Femur (tissue), 1 donor: ENCODE measurements around the gene NOVA1.
"Not testable (repeated sequence)": the region's sequence is repeated elsewhere in the genome, so short reads cannot be mapped to it uniquely, and the experiment has no call there.

ENCODE experiments used
- DNase-seq: peaks from one replicate; pipeline ENCODE4 v3.0.0-alpha.2; 2017

NOVA1 gene, protein sequence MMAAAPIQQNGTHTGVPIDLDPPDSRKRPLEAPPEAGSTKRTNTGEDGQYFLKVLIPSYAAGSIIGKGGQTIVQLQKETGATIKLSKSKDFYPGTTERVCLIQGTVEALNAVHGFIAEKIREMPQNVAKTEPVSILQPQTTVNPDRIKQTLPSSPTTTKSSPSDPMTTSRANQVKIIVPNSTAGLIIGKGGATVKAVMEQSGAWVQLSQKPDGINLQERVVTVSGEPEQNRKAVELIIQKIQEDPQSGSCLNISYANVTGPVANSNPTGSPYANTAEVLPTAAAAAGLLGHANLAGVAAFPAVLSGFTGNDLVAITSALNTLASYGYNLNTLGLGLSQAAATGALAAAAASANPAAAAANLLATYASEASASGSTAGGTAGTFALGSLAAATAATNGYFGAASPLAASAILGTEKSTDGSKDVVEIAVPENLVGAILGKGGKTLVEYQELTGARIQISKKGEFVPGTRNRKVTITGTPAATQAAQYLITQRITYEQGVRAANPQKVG

DNA sequence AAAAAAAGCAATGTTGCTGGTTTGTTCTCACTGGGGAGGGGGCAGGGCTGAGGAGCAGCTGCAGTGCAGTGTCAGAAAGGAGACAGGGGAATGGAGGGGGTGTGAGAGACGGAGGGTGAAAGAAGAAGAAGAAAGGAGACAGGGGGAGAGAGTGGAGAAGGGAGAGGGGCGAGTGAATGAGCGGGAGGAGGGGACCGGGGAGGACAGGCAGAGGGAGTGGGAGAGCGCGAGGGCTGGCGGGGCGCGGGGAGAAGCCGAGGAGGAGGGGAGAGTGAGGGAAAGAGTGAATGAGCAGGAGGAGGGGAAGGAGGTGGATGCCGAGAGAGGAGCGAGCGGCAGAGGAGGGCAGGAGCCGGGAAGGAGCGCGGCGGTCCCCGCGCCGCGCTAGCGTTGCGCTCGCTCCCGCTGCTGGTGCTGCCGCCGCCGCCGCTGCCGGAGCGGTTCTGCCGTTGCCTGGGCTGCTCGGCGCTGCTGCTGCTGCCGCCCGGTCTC, at the start of gene NOVA1:
Gene NOVA1 (minus strand): TSS at position 445 of the 492 bp plus-strand sequence. CDS start 597 bp downstream, outside the sequence.
- no peak for DNase-seq

DNA sequence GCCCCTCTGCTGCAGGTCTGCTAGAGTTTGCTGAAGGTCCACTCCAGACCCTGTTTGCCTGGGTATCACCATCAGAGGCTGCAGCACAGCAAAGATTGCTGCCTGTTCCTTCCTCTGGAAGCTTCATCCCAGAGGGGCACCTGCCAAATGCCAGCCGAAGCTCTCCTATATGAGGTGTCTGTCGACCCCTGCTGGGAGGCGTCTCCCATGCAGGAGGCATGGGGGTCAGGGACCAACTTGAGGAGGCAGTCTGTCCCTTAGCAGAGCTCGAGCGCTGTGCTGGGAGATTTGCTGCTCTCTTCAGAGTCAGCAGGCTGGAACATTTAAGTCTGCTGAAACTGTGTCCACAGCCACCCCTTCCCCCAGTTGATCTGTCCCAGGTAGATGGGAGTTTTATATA, 47.2 kb upstream of the NOVA1 start:
- DNase-seq = not testable (repeated sequence)

DNA sequence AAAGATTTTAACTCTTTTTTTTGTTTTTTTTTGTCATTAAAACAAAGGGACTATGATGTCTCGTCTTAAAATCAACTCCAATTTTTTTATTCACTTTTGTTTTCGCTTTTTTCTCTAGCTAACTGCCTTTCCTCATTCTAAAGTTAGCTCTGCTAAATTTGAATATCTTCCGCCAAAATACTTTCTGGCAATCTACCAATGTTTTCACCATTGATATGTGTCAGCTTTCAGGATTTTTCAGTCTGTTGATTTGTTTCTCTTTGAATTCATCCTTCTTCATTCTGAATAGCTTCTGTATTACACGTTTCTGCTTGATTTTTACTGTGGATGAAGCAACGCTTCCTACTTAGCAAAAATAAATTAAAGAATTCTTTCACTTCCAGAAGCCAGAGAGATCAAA, 38.7 kb upstream of the NOVA1 start:
- DNase-seq = no peak

DNA sequence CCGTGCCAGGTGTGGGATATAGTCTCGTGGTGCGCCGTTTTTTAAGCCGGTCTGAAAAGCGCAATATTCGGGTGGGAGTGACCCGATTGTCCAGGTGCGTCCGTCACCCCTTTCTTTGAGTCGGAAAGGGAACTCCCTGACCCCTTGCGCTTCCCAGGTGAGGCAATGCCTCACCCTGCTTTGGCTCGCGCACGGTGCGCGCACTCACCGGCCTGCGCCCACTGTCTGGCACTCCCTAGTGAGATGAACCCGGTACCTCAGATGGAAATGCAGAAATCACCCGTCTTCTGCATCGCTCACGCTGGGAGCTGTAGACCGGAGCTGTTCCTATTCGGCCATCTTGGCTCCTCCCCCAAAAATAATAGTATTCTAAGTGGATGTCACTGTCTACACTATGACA, 37.1 kb upstream of the NOVA1 start:
- not testable (repeated sequence) for DNase-seq

DNA sequence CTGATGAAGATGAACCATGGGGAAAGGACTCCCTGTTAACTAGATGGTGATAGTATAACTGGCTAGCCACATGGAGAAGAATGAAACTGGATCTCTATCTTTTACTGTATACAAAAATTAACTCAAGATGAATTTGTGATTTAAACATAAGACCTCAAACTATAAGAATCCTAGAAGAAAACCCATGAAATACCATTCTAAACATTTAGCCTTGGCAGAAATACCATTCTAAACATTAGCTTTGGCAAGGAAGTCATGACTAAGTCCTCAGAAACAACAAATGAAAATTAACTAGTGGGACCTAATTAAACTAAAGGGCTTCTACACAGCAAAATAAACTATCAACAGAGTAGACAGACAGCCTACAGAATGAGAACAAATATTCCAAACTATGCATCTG, 28.4 kb upstream of the NOVA1 start:
- no peak for DNase-seq

DNA sequence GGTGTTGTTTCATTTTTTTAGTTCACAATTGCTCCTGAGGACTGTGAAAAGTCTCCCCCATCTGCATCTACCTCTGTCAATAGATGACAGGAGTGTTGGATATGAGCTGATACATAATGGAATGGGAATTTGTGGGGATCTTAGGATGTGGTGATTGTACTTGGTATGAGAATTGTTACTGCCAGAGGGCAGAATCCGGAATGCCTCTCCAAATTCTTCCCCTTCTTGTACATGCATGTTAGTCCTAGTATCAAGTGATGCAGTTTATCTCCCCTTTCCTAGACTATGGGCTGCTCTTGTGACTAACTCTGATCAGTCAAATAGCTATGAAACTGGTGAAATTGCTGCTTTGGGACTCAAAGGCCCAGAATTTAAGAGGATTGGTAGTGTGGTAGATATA, 24.8 kb upstream of the NOVA1 start:
- DNase-seq = no peak

DNA sequence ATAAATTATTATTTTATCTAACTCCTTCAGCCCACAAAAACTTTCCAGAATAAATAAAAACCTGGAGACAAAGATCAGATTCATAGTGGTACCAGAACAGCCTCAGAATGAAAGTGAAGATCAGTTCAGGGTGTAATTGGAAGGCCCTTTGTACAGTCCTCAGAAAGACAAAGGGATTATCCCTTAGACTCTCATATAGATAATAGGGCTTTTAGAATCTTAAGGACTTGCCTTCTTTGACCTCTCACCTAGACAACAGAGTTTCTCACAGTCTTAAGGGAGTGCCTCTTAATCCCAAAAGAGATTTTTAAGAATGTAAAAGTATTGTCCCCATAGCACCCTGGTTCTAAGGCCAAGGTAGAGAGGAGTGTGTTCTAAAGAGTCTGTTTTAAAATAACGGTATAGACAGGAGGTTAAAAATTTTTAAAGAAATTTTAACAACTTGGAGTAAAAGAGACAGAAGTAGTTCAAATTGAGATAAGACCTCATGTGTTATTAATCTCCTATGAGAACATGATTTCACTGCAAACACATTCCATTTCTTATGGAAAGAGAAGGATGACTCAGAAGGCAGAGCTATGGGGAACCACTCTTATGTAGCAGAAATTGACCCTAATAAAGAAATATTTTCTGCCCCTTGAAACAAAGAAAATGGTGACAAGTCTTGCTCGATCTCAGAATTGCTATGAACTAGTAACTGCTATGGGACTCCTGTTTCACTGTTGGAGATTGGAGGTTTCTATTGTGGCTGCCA, 24.2 kb upstream of the NOVA1 start:
- DNase-seq = no peak

DNA sequence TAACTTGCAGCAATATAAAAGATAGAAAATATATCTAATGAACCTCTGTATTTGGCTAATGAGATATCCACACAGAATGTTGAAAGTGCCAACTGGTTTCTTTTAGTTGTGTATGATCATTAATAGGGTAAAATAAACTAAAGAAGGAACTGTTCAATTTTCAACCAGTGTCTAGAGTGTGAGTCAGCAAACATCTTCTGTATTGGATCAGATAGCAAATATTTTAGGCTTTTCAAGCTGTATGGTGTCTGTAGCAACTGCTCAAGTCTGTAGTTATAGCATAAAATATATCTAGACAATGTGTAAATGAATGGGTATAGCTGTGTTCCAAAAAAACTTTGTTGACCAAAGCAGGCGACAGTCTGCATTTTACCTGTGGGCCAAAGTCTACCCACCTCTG, 23.5 kb upstream of the NOVA1 start:
- DNase-seq = no peak

DNA sequence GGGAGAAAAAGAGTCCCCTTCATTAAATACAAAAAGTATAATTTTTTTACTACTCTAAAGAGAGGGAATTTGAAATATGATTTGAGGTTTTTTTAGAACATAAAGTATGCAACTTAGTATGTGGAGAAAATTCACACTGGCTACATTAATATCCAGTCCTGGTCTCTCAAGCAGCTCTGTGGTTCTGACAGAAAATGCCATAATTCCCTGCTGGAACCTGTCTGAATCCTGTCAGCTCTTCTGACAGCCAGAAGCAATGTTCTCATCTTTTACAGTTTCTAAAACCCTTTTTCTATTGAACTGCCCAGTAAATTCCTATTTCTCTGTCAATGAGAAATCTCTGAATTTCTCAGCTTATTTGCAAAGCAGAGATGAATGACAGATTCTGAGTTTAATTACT, 13.4 kb upstream of the NOVA1 start:
- no peak for DNase-seq

DNA sequence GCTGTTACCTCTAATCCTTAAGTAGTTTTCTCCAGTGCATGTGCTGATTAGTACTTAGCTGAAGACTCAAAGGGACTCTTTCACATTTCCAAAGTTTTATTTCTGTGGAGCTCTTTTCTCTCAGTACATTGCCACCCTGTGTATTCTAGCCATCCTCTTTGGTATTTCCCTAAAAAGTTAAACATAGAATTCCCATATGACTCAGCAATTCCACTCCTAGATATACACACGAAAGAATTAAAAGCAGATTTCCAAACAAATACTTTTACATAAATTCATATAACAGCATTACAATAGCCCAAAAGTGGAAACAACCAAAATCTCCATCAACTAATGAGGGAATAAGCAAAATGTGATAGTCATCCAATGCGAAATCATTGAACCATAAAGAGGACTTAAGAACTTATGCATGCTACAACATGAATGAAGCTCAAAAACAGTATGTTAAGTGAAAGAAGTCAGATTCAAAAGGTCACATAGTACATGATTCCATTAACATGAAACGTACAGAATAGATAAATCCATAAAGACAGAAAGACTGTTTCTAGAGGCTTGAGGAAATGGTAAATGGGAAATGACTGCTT, 9.0 kb upstream of the NOVA1 start:
- DNase-seq = no peak

DNA sequence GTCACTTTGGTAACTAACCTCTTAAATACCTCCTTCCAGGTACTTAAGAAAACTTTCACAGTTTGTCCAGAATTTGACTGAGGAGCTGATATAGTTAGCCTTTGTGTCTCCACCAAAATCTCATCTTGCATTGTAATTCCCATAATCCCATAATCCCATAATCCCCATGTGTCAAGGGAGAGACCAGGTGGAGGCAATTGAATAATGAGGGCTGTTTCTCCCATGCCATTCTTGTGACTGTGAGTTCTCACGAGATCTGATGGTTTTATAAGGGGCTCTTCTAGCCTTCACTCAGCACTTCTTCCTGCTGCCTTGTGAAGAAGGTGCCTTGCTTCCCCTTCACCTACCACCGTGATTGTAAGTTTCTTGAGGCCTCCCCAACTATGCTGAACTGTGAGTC, 7.8 kb upstream of the NOVA1 start:
- DNase-seq = no peak

DNA sequence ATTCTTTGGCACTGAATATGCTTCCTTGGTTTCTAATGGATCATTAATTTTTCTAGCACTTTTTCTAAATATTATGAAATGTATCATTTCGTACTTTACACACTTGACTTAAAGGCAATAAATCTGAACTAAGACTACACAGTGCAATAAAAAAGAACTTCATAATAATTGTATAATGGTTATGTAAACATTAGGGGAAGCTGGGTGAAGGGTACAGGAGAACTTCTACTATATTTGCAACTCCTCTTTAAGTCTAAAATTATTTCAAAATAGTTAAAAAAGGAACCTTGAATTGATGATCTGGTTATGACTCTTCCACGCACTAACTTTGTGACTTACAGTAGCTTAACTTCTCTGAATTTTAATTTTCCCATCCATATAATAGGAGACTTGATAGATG, 5.1 kb upstream of the NOVA1 start:
- DNase-seq = no peak

DNA sequence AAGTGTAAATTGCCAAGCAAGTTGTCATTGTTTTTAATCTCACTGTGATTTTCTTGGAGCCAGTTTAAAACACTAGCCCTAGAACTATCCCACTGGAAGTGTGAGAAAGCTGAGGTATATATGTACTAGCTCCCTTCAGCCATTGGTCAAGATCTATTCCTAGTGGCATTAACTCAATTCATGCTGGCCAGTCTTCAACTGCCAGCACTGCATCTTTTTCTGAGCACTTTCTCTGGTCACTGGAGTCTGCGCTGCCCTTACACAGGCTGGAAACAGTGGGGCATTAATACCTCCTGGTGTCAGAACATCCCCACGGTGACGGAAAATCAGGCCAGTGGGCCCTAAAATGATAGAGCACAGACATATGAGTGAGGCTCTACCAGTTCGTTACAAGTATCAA, 4.0 kb upstream of the NOVA1 start:
- DNase-seq = no peak

DNA sequence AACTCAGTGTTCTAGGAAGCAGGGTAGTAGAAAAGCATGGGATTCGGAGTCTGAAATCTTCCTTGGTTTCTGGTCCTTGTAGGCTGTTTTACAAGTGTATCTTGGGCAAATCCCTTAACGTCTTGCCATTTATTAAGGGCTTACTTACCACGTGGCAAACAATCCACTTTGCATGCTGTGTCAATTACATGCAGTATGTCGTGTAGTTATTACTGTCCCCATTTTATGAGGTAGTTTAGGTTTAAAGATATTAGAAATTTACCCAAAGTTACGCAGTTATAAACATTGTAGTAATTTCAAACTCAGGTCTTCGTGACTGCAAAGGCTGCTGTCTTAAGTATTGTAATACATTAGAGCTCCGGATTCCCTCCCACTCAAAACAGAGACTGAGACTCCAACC, 1.5 kb upstream of the NOVA1 start:
- DNase-seq = no peak

DNA sequence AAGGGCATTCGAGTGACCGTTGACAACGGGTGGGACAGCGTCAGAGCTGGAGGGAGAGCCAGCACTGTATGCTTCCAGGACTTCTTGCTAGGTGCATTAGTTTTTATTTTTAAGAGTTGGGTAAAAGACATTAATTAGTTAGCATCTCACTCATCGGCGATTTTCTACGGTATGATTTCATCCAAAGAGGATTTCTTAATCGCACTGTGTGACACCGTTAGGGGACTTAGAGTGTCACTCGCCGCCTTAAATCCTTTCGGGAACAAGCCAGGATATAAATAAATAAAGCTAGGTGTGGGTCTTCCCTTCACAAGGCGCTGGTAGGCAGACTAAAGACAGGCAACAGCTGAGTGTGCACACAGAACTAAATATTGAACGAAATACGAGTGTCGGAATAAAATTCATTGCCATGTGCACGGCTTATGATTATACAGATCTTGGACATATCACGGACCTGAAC, 869 bp upstream of the NOVA1 start:
- DNase-seq = no peak

DNA sequence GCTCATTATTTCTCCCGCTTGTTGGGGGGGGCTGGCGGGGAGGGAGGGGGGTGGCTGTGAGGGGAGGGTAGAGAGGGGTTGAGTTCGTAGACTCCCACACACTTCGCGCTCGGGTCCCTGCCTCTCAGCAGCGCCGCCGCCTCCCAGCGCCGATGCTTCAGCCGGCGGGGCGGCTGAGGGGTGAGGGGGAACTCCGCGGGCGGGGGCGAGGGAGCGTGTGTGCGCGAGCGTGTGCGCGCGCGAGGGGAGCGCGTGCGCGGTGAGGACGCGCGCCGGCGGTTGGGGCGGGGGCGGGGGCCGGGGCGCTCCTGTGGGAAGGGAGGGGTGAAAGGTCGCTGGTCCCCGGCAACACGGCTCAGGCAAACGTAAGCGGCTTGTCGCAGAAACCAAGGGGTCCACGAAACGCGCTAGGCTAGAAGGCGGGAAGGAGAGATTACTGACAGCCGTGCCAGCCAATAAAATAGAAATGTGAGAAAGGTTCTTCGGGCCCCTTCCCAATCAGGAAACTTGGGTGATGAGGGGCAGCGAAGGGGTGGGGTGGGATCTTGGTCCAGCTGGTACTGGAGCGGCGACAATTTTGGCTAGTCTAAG, 343 bp upstream of the NOVA1 start:
- DNase-seq = peak; percentile 96

DNA sequence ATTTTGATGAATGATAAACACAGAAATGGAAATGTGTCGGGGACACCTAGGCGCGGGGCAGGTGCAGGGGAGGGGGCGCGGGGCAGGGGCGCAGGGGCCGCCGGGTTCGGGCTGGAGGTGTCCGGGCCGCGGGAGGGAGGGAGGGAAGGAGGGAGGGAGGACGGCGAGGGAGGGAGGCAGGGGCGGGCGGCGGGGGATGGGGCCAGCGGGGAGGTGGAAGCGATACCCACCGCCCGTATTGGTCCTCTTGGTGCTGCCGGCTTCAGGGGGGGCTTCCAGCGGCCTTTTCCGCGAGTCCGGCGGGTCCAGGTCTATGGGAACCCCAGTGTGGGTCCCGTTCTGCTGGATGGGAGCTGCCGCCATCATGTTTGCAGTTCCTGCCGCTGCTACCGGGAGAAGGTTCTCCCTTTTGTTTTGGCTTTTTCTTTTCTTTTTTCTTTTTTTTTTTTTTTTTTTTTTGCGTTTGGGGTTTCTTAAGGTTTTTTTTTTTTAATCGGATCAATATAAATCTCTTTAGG, 703 bp downstream of the NOVA1 start:
- peak; percentile 63 for DNase-seq

DNA sequence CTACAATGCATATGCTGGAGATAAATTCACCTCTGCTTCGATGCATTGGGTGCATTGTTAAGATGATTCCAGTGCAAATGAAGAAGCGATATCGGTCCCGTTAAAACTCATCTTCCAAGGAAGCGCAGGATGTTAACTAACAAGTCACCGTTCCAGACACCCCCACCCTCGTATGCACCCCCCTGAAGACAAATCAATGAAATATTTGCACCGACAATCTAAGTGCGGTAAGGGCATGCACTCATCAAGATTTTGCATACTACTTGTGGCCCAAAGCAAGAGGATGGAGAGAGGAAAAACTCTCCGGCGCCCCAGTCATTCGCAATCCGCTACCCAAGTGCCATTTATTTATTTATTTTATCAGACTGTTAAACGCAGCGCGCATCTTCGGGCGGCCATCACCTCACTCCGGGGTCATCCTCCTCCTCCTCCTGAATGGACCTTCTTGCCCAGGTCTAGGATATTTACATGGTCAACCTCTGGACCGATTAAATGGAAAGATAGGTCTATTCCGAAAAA, 1.2 kb downstream of the NOVA1 start:
- peak; percentile 32 for DNase-seq

DNA sequence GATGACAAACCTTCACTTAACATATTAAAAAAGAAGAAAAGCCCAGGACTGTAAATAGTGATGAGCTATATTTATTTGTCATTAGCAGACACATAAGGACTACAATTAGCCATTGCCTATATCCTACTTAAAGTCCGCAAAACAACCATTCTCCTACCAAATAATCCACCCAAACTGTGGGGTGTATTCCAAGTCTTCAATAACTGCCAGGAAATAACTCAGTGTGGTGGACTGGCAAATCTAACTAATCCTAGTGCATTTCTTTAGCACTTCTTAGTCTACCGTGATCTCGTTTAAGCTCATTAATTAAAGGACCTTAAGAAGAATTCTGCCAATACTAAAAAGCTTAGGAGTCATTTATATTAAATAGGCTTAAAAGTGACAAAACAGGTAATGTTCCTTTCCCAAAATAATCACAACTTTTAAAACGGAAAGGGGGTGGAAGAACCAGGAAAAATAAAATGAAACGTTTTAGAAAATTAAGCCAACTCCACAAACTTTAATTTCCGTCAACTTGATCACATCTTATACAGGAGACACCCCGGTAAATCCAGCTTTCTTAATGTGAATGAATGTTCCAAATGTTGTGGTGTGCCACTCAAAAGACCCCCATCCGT, 1.8 kb downstream of the NOVA1 start:
- DNase-seq = no peak

DNA sequence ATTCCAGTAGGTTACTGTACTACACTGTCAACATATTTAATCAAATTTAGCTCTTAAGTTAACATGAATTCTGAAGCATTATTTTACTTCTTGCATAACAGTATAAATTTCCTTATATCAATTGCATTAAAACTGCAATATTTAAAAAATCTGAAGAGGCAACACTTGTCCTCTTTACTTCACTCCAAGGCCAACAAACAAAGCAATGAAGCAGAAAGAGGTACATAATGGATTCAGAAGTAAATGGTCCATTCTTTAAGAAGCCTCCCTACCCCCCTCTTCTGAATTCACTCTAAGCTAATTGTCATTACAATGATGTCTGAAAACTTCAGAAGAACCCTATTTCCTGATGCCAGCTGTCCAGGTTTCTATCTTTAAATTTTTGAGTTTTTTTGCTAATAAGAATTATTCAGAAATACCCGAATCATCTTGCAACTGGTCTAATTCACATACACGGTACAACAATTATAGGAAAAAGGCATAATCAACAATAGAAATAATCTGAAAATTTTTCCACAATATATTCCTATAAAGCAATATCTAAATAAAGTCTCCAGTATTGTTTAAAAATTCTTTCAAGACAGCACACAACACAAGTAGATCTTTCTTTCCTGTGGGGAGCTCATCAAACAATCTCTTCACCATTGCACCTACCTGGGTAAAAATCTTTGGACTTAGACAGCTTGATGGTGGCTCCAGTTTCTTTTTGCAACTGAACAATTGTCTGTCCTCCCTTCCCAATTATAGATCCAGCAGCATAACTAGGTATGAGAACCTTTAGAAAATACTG, 2.9 kb downstream of the NOVA1 start:
- no peak for DNase-seq

DNA sequence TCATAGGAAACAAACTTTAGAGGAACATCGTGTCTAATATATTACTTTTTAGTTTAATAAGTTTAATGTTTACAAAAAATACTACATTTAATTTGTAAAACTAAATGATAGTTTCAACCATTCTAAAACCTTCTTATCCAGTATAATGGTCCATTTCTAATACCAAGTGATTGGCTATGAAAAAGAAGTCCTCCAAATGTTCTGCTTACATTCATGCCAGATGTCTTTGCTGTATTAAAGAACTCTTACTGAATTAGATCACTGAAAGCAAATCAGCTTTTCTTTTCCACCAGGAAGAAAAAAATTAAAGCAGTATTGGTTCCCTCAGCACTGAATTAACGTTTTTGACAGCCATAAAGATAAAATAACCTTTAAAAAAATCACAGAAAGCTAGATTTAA, 3.7 kb downstream of the NOVA1 start:
- DNase-seq = no peak
